HG02870 (cell line): ENCODE data around the gene MYOCD.

Experiments used
- ATAC-seq: cut with Tn5 transposase; IDR thresholded peaks from one replicate; pipeline ENCODE4 v1.9.1; 2021; ENCODE audit warnings: mild to moderate bottlenecking, moderate library complexity; ENCODE audit not compliant: unreplicated experiment

Gene MYOCD

DNA sequence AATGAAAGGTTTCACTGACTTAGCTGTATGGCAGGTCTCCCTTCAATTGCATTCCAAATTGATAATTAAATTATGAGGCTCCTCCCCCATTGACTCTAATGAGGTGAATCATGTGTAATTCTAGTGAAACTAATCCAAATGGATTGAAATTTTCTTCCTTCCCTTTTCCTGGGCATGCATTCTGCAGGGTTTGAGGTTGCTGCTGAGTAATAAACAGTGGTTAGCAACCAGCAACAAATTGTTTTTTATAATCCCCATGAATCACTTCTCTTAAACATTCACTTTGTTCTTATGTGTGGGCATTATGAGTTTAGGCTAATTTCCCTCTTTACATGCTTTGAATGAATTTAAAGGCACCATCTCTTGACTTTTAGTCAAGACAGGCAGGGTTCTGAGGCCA, 43.4 kb downstream of the MYOCD start:
- ATAC-seq: no peak

DNA sequence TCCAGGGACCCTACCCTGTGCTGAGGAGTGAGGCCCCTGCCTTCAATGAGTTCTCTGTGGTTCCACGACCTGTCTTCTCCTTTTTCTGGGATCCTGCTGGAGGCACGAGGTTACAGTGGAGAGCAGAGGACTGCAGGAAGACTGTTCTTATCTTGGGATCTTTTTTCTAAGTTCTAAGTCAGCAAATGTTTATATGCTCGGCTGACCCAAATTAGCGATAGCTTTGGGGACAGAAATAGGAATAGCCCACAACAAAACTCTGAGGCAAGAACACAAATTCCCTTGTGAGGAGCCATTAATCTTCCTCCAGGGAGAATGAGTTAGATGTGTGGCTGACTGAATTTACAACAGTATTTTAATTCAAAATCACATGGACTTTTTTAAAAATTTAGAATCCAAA, 46.7 kb downstream of the MYOCD start:
- ATAC-seq: no peak

DNA sequence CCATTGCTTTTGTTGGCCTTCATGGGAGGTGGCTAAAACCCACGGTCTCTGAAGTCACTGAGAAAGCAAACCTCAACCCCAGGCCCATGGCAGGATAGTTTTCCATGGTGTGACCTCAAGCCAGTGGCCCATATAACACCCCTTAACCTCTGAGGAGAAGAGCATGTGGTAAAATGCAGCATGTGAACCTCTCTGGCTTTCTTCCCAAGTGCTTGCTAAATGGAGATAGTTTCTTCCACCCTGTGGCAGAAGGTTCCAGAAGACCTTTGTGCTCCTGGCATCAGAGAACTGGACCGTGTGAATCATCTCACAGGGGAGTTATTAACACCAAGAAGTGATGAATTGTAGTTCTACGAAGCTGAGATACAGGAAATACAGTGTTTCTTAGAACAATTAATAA, 47.3 kb downstream of the MYOCD start:
- no peak for ATAC-seq

DNA sequence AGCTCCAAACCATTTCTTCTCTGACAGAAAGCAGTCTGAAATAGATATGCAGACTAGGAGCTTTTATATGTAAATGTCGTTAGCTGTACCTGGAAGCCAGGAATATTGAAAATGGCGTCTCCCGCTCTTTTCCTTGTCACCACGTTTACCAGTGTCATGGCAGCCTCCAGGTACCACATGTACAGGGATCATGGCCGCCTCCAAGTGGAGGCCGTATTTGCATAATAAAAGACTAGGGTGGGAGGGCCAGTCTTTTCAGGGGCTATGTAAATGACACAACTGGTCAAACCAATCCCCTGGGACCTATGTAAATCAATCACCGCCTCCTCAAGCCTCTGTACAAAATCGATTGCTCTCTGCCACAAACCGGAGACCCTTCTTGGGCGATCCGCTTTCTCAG, 54.3 kb downstream of the MYOCD start:
- no peak for ATAC-seq

DNA sequence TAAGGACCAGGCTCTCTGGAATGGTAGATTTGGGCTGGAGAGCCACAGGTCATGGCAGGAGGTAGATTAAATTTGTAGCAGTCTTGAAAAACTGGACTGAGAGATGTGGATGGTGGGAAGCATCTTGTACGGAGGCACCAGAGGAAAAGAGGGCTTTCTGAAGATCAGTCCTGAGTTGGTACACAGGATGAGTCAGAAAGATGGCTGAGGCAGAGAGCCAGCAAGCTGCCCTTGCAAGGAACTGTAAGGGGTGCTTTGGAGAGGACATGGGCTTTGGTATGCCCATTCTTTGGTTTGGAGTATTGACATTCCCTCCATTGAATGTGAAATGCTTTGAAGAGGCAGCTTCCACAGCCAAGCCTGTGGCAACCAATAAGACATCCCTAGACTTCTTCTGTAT, 55.9 kb downstream of the MYOCD start:
- no peak for ATAC-seq

DNA sequence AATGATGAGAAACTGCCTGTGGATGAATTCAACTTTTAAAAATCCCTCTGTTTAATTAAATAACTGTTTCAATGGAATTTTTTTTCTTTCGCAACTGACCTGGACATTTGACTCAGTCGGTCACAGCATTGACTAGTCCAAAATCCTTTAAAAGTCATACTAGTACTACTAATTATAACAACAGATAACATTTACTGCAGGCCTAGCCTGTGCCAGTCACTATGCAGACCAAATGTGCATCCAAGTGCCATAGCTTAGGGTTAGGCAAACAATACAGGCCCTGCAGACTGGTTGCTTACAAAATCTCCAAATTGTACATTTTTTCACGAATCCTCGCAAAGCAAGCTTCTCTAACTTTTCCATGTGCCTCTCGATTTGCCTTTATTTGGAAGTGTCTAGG, 56.6 kb downstream of the MYOCD start:
- no peak for ATAC-seq

DNA sequence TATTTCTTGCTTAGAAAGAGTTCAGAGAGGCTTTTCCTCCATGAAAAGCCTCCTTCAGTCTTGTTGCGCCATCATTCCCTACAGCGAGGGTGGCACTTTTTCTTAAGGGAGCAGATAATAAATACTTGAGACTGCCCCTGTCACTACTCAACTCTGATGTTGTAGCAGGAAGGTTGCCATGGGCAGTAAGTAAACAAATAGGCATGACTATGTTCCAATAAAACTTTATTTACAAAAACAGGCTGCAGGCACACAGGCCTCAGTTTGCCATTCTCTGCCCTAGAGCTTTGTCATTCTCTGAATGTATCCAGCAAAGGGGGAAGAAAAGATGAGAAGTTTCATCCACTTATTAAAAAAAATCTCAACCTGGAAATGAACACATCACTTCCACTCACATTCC, 60.4 kb downstream of the MYOCD start:
- no peak for ATAC-seq

DNA sequence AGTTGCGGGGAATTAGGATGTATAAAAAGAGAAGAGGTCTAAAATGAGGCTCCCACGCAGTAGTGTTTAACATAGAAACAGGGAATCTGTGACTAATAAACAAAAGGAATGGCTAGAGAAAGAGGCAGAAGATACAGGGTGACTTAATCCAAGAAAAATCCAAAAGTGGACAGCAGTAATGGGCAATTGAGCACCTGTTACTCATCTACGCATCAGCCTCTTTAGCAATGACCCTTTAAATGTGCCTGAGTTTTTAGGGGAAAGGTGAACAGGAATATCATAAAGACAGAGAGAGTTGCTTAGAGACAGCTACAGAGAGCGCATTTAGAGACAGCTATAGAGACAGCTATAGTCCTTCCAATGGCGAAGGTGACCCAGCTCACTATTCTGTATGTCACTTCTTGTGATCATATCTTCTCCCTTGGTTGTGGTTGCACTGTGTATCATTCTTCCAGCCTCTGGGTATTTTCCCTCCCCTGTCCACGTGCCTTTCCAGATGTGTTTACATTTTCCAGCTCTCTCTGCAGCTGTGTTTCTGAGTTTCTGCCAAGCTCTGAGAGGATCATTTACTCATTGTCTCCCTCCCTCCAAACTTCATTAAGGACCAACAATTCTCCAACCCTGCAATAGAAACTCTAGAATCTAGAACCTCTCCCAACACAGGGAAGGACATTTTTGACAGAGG, 61.5 kb downstream of the MYOCD start:
- ATAC-seq: no peak

DNA sequence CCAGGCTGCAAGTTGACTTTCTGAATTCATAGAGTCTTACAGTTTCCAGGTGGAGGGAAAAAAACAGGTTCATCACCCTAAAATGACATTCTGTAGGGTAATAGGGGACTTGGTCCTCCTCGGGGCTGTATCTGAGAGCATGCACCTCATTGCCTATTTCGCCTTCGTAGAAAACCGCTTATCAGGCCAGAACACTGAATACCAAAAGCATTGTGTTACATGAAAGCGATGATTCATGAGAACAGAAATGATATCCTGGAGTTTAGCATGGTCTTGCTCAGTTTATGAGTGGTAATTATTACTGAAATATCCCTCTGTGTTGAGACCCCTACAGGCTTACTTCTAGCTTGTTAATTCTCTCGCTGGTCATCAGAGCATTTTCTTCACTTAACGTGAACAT, 62.2 kb downstream of the MYOCD start:
- ATAC-seq: no peak

DNA sequence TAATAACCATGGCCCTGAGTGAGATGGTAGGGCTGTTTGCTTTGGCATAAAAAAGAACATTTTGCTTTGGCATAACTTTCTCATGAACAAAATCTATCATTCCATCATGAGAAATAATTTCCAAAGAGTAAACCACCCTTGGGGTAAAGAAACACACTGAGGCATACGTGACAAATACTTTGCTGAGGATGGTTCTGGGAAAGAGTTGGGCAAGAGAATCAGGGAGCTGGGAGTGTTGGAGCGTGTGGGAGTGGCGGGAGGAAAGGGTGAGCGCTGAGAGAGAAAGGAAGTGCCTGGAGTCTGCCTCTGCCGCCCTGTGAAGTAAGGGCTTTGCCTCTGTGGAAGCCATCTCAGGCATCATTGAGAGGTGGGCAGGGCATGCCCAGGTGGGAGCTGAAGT, 63.4 kb downstream of the MYOCD start:
- ATAC-seq: no peak

DNA sequence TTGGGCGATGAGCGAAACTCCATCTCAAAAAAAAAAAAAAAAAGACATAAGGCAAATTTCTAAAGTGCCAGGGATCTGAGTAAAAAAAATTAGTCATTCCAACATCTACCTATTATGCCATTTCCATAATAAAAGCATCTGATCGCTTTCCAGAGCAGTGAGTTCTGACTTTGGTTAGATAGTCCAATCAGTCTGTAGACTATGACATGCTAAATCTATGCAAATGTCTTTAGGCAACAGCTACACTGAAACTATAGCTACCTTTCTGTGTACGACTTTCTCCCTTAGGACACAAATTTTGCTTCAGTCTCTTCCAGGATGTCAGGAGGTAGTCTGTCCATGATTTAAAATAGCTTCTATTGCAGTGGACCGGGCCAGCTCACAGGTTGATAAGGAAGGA, 64.7 kb downstream of the MYOCD start:
- ATAC-seq: no peak

DNA sequence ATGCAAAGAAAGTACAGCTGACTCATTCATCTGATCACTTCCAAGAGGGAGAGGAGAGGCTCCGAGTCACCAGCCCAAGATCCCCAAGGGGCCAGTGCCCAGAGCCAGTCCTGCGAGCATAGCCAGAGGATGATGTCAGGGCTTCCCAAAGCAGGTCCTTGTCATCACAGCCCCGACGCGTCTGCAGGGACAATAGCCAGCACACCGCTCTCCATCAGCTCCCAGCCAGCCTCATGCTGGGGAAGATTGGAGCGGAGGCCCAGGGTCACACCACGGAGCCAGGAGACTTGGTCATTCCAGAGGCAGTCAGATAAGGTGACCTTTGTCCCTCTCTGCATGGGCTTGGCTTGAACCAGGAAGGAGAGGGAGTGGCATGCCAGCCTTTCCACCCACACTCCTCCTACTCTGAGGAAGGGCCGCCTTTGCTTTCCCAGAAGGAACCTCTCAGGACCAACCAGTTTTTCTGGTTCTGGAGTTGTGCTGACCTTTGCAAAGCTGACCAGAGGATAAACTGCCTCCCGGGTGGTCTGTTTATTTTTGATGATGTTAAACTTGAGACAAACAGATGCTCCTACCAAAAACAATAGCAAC, 65.3 kb downstream of the MYOCD start:
- no peak for ATAC-seq

DNA sequence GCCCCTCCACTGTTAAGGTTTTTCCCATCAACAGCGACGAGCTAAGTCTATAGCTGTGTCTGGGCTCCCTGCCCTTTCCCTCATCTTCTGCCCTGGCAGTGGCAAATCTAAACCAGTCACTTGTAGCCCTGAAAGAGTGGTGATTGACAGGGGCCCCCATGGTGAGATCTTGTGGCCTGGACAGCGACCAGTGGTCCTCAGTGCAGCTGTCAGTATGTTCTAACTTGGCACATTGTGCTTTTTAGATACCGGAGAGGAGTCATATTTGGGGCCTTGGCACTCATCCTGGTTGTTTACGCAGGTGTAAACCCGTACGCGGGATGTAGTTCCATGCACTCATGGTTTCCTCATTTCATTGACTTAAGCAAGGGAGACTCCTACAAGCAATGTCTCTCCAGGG, 66.1 kb downstream of the MYOCD start:
- ATAC-seq: no peak

DNA sequence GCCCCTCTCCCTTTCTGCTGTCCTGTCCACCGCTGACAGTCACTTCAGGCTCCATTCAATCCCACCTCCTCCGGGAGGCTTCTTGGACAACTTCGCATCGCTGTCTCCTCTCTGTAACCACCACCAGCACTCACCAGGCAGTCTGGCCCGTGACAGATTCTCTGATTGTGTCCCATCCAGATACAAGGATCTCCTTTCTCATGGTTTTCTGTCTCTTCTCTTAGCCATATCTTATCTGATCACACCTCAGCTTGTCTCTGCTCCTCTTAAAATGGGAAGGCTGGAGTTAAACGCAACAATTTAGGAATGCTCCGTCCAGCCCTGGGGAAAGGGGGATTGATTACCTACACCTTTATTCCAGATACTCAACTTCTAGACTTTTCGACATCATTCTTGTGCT, 66.7 kb downstream of the MYOCD start:
- ATAC-seq: no peak

DNA sequence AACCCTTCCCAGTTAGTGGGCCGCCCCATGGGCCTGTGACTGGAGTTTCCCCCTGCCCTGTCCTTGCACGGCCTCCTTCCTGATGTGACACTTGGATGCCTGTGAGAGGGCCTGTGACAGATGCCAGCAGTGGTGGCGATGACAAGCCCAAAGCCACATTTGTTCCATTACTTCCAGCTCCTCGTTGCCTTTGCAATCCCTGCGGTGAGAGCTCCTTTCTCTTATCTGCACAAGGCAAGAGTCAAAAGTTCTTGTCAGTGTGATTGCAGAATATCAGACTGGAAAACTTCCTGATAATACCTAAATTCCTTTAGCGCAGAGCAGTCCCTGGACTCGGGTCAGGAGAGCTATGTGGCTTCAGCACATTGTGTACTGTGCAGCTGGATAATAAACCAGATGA, 69.2 kb downstream of the MYOCD start:
- no peak for ATAC-seq

DNA sequence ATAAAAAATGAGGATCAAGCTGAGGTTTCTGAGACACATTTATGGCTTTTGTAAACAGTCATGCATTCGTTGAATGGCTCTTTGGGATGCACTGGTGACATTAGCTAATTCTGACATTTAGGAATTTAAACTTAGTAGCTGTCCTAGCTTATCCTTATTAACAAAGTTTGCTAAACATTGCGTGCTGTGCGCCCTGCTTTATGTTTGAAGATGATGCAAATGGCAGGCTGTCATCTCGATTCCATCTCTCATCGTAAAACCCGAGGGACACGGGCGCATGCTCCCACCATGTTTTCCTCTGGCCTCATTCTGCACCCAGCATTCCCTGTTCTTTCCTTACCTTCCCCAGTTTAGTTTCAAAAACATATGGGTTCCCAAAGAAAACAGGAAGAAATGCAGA, 69.8 kb downstream of the MYOCD start:
- ATAC-seq: no peak

DNA sequence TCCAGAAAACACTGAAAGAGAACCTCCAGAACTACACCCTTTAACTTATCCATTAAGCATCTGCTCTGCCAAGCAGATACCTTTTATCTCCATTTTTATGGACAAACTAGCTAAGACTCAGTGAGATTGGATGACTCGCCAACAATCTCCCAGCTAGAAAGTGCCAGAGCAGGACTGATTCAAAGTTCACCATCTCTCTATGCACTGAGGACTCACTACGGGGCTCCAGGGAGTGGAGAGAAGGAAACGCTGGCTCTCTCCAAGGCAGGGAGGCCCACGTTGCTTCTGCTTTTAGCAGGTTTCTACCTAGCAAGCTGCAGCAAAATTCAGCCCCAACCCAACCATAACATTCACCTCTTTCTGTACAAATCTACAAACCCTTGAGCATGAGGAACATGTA, 70.8 kb downstream of the MYOCD start:
- ATAC-seq: no peak

DNA sequence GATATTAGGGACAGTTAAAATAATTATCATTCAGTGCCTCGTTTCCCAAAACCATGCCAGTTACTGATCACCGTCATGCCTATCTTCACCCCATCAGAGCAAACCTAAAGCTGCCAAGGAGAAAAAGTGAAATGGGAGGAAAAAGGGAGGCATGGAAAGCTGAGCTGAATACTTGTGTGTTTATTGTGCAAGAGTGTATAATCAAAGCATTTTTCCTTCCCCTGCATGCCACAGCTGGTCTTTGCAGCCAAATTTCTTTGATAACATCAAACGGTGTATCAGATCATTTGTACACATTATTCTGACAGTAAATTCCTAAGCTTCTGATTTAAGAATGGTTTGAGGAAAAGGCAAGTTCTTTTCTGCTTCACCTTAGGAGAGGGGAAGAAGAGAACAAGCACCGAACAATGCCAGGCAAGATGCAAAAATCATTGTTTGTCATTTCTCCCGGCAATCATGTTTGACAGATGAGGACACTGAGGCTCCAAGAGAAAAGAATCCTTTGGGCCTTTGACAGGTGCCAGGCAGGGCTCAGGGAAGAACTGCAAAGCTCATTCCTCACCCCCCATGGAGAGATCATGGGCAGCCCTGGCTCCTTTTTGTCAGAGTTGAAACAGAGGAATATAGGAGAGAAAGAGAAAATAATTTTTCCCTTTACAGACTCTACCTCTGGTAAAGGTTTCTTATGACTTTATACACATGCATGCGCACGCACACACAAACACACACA, 72.2 kb downstream of the MYOCD start:
- no peak for ATAC-seq

DNA sequence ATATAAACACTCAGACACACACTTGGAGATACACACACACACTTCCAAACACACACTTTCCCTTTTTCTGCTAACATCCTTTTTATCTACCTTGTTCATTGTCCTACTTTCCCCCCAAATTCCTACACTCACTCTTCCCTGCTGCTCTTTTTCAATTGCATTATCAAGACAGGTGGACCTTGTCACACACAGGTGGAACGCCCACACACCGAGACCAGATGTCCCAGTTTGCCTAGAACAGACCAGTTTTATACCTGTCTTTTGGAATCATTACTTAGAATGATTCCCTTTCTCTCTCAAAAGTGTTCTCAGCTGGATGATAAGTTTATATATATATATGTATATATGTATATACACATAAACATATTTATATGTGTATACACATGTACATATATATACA, 72.9 kb downstream of the MYOCD start:
- ATAC-seq: no peak

DNA sequence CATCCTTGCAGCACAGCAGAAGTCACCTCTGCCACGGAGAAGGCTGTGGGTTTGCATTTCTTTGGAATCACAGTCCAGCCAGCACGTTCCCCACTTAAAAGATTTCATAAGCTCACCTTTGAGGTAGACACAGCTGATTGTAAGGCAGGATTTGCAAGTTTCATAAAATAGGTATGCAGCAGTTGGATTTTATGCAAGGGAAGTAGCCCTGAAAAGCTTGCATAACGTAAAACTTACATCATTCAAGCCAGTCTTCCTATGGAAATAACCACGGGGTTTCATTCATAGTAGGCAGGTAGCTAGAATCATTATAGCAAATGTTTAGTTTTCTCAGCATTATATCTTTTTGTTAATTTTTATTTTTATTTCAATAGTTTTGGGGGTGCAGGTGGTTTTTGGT, 73.8 kb downstream of the MYOCD start:
- no peak for ATAC-seq

DNA sequence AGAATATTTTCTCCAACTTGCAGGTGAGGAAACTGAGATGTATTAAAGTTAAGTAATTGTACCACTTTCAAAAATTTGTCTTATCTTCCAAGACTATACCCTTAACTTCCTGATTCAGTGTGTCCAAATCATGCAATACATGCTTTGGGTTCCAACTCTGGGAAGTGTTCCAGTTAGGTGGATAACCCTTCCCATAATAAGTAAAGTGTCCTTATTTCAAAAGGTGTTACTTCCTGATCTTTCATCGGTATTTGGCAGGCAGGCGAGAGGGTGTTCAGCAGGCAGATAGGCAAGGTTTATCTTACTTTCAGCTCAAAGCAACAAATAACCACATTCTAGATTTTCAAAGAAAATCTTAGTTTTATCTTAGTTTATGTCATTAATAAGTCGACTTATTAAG, 77.4 kb downstream of the MYOCD start:
- ATAC-seq: no peak

DNA sequence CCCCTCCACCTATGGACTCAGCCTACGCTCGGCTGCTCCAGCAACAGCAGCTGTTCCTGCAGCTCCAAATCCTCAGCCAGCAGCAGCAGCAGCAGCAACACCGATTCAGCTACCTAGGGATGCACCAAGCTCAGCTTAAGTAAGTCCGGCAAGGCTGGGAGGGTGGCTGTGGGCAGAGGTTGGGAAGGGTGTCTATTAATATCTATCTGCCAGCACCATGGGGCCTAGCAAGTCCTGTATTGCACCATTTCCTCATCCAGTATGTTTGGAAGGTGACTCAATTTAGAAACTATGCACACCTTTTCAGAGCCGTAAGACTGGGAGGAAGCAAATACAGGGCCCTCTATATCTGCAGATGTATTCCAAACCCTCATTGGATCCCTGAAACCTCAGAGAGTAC, 78.6 kb downstream of the MYOCD start:
- no peak for ATAC-seq

DNA sequence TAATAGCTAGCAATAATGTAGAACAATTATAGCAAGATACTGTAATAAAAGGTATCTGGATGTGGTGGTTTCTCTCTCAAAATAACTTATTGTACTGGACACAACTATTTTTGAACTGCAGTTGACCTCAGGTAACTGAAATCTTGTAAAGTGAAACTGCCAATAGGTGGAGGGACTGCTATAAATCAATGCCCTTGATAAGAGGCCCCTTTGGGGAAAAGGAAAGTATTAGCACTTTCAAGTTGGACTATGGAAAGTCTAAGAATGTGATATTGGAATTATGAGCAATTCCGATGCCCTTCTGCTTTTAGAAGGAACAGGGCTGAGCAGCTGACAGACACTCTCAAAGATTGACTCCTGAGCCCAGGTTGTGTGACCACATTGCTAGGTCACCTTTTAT, 79.1 kb downstream of the MYOCD start:
- no peak for ATAC-seq
